HAP-1 (cell line): ENCODE measurements around the gene TTI1.
"Not testable (repeated sequence)": the region's sequence is repeated elsewhere in the genome, so short reads cannot be mapped to it uniquely, and the experiment has no call there.

Experiments
- DNase-seq, 2 experiments: peaks; one replicate each; pipeline ENCODE4 v3.0.0-alpha.2; 2016 to 2020; ENCODE audit warnings: low spot score in 2 of 2
- H3K27me3 ChIP-seq: fragments of 250-450 bp; sonication (Bioruptor Pico); 2 replicates; pipeline ENCODE4 v1.5.1; 2020; ENCODE audit warnings: low read depth, mild to moderate bottlenecking, moderate library complexity
- H3K36me3 ChIP-seq: fragments of 250-450 bp; sonication (Bioruptor Pico); replicated peaks from 2 replicates; pipeline ENCODE4 v1.5.1; 2020; ENCODE audit warnings: mild to moderate bottlenecking
- H3K4me1 ChIP-seq: fragments of 250-450 bp; sonication (Bioruptor Pico); 2 replicates; pipeline ENCODE4 v1.5.1; 2020; ENCODE audit warnings: mild to moderate bottlenecking
- H3K4me3 ChIP-seq: fragments of 250-450 bp; sonication (Bioruptor Pico); 2 replicates; pipeline ENCODE4 v1.5.1; 2020; ENCODE audit warnings: mild to moderate bottlenecking, moderate library complexity
- H3K9me3 ChIP-seq: fragments of 250-450 bp; sonication (Bioruptor Pico); 2 replicates; pipeline ENCODE4 v1.5.1; 2020; ENCODE audit warnings: mild to moderate bottlenecking, moderate library complexity
- in situ Hi-C: fragments of 300-500 bp; cut with MboI; formaldehyde crosslinking; loops from 3 replicates; pipeline ENCODE4 v1.14.3; 2020; ENCODE audit warnings: low sequenced_read_pairs, inconsistent platforms, mixed read lengths

The TTI1 gene

GRCh38 chr20:37971561-37972127 lies 61.6 kb downstream of the TTI1 start:
- no peaks in the 10 kb centered on the region for H3K36me3 ChIP-seq
- H3K9me3 ChIP-seq, result no peaks in the 10 kb centered on the region
- no peak for DNase-seq
- no peaks in the 10 kb centered on the region; the same call in 1 of the 2 replicates for H3K4me1 ChIP-seq
- in situ Hi-C loops, result no loop called here
- no peaks in the 10 kb centered on the region for H3K27me3 ChIP-seq
- H3K4me3 ChIP-seq, result no peak overlapping the region

GRCh38 chr20:37970856-37971245 lies 62.4 kb downstream of the TTI1 start:
- Histone ChIP-seq H3K4me1 (no peaks in the 10 kb centered on the region; the same call in 1 of the 2 replicates), H3K9me3 (no peaks in the 10 kb centered on the region), H3K27me3 (no peaks in the 10 kb centered on the region), H3K36me3 (no peaks in the 10 kb centered on the region), H3K4me3 (no peak overlapping the region)
- no peak for DNase-seq
- in situ Hi-C loops, result no loop called here

GRCh38 chr20:37969949-37970855 lies 63.1 kb downstream of the TTI1 start:
- no peaks in the 10 kb centered on the region; the same call in 1 of the 2 replicates for H3K4me1 ChIP-seq
- H3K9me3 ChIP-seq, result no peaks in the 10 kb centered on the region
- H3K27me3 ChIP-seq, result no peaks in the 10 kb centered on the region
- in situ Hi-C loops, result no loop called here
- H3K36me3 ChIP-seq, result no peaks in the 10 kb centered on the region
- H3K4me3 ChIP-seq, result no peak overlapping the region
- DNase-seq, result no peak

GRCh38 chr20:37968841-37969401 lies 64.3 kb downstream of the TTI1 start:
- no peaks in the 10 kb centered on the region; the same call in 1 of the 2 replicates for H3K4me1 ChIP-seq
- H3K9me3 ChIP-seq, result no peaks in the 10 kb centered on the region
- 0 out of 2 replicates have a peak, but pooled peaks cover 5% of the 10 kb centered on the region for H3K27me3 ChIP-seq
- H3K4me3 ChIP-seq, result no peak overlapping the region
- in situ Hi-C loops, result no loop called here
- peak in 1 of 2 experiments; percentile 40 for DNase-seq
- no peaks in the 10 kb centered on the region for H3K36me3 ChIP-seq

- in situ Hi-C loops, H3K27me3 ChIP-seq, H3K4me3 ChIP-seq, H3K9me3 ChIP-seq, DNase-seq, H3K36me3 ChIP-seq, H3K4me1 ChIP-seq: not testable (repeated sequence)
Observed at GRCh38 chr20:37963483-37963882, 69.8 kb downstream of the TTI1 start.

GRCh38 chr20:37961066-37961465 lies 72.2 kb downstream of the TTI1 start:
- DNase-seq, result no peak
- no peaks in the 10 kb centered on the region for H3K36me3 ChIP-seq
- no peaks in the 10 kb centered on the region for H3K9me3 ChIP-seq
- no peak overlapping the region for H3K4me3 ChIP-seq
- no peaks in the 10 kb centered on the region for H3K4me1 ChIP-seq
- peaks cover 7% of the 10 kb centered on the region; the same call in 1 of the 2 replicates for H3K27me3 ChIP-seq
- in situ Hi-C loops, result no loop called here

DNA sequence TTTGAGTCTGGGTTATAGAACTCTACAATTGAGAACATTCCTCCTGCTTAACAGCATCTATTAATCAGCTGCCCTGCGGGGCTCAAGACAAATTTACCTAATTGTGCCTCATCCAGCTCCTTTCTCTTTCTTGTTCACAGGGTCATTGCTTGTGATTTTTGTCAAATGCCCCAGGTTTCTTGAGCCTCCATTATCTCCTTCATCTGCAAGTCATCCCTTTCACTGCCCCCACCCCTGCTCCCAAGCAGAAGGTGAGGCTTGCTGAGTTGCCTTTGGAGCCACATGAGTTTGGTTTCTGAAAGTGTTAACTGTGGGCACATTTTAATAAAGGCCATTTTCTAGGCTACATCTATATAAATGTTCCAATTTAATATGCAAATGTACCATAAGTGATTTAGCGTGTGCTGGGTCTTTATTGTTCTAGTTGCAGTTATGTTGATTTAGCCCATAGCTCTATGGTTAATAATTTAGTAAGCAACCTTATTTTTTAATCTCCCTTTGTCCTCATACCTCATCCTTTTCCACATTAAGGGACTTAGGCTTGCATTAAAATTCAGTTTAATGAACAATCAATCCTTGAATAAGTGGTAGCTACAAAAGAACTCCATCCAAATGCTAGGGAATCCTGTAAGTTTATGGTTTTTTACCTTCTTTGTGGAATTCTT lies 74.3 kb downstream of the TTI1 start:
- DNase-seq, result no peak
- no peaks in the 10 kb centered on the region for H3K36me3 ChIP-seq
- no peaks in the 10 kb centered on the region for H3K9me3 ChIP-seq
- H3K4me3 ChIP-seq, result no peak overlapping the region
- in situ Hi-C loops, result no loop called here
- H3K27me3 ChIP-seq, result peaks cover 2% of the 10 kb centered on the region; the same call in 1 of the 2 replicates
- no peaks in the 10 kb centered on the region for H3K4me1 ChIP-seq

DNA sequence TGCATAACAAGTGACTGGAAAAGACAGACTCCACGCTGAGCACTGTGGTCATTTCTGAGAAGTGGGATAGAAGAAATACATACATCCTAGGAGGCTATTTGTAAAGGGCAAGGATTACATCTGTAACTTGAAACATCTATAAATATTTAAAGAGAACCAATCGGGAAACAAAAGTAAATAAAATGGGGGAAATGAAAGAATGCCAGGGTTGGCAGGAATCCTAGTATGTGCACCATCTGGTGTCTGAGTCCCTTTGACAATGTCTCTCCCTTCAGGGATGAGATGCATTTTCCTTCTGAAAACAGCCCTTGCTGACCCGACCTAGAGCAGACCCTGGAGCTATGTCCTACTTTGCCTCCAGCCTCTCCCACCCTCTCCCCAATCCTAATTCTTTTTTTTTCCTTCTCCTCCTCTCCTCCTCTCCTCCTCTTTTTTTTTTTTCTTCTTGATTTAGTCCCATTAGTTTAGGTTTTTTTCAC lies 77.1 kb downstream of the TTI1 start:
- H3K4me1 ChIP-seq, result no peaks in the 10 kb centered on the region
- H3K9me3 ChIP-seq, result no peaks in the 10 kb centered on the region
- DNase-seq, result no peak
- in situ Hi-C loops, result no loop called here
- no peaks in the 10 kb centered on the region for H3K36me3 ChIP-seq
- no peak overlapping the region for H3K4me3 ChIP-seq
- H3K27me3 ChIP-seq, result peaks cover 2% of the 10 kb centered on the region; the same call in 1 of the 2 replicates

GRCh38 chr20:37955511-37955910 lies 77.7 kb downstream of the TTI1 start:
- DNase-seq, result no peak
- Histone ChIP-seq H3K4me3 (no peak overlapping the region), H3K36me3 (no peaks in the 10 kb centered on the region), H3K27me3 (peaks cover 2% of the 10 kb centered on the region; the same call in 1 of the 2 replicates), H3K4me1 (no peaks in the 10 kb centered on the region), H3K9me3 (no peaks in the 10 kb centered on the region)
- in situ Hi-C loops, result no loop called here

DNA sequence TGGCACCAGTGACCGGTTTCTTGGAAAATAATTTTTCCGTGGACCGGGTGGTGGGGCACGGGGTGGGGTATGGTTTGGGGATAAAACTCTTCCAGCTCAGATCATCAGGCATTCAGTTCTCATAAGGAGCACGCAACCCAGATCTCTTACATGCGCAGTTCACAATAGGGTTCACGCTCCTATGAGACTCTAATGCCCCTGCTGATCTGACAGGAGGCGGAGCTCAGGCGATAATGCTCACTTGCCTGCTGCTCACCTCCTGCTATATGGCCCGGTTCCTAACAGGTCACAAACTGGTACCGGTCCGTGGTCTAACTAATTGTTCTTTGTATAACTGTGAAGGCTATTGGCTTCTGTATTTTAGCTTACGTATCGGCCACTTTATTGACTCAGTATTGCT lies 78.6 kb downstream of the TTI1 start:
- Histone ChIP-seq H3K36me3 (no peaks in the 10 kb centered on the region), H3K27me3 (peaks cover 2% of the 10 kb centered on the region; the same call in 1 of the 2 replicates), H3K4me3 (no peak overlapping the region), H3K4me1 (no peaks in the 10 kb centered on the region), H3K9me3 (no peaks in the 10 kb centered on the region)
- no peak for DNase-seq
- in situ Hi-C loops, result no loop called here

DNA sequence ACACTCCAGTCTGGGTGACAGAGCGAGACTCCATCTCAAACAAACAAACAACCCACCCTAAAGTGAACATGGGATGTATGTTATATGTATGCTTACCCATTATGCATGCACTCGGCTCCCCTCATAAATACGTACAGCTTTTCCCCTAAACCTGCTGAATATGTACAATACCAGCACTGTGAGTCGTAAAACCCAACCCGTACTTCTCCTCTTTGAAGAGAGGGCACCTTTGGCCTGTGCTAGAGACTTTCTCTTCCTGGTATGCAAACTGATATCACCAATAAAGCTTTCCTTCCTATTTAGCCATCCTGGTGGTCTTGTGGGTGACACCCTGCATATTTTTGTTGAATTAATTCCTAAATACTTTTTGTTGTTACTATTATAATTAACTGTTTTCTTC lies 79.1 kb downstream of the TTI1 start:
- Histone ChIP-seq H3K27me3 (peaks cover 2% of the 10 kb centered on the region; the same call in 1 of the 2 replicates), H3K4me3 (no peak overlapping the region), H3K4me1 (no peaks in the 10 kb centered on the region), H3K9me3 (no peaks in the 10 kb centered on the region), H3K36me3 (no peaks in the 10 kb centered on the region)
- in situ Hi-C loops, result no loop called here
- no peak for DNase-seq

GRCh38 chr20:37948956-37949355 lies 84.3 kb downstream of the TTI1 start:
- Histone ChIP-seq H3K36me3 (no peaks in the 10 kb centered on the region), H3K4me3 (no peak overlapping the region), H3K27me3 (0 out of 2 replicates have a peak, but pooled peaks cover 4% of the 10 kb centered on the region), H3K4me1 (no peaks in the 10 kb centered on the region), H3K9me3 (no peaks in the 10 kb centered on the region; the same call in 1 of the 2 replicates)
- in situ Hi-C loops, result no loop called here
- DNase-seq, result no peak

DNA sequence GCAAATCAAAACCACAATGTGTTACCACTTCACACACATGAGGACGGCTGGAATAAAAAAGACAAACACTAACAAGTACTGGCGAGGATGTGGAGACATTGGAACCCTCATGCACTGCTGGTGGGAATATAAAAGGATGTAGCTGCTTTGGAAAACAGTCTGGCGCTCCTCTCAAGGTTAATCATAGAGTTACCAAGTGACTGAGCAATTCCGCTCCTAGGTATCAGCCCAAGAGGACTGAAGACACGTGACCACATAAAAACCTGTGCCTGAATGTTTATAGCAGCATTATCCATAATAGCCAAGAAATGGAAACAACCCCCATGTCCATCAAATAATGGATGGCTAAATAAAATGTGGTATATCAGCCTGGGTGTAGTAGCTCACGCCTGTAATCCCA lies 85.3 kb downstream of the TTI1 start:
- in situ Hi-C loops, result no loop called here
- DNase-seq, result no peak
- H3K4me1 ChIP-seq, result no peaks in the 10 kb centered on the region
- H3K36me3 ChIP-seq, result no peaks in the 10 kb centered on the region
- 0 out of 2 replicates have a peak, but pooled peaks cover 4% of the 10 kb centered on the region for H3K27me3 ChIP-seq
- no peaks in the 10 kb centered on the region; the same call in 1 of the 2 replicates for H3K9me3 ChIP-seq
- H3K4me3 ChIP-seq, result no peak overlapping the region
